K562 (cell line): Measurements from ENCODE around the gene TMEM260. TPM values are rescaled to one million over a fixed set of nuclear protein-coding genes. Genes with fewer than 3 reads are reported as not detected.

Experiments
- ATAC-seq: fragments of 200-7000 bp; cut with Tn5 transposase; 3 replicates; pipeline ENCODE4 v1.9.1; 2020; ENCODE audit warnings: moderate library complexity
- BruUV-seq: library from RNA; stranded (reverse); fragments of 400-500 nt; replicated peaks from 2 replicates; lab custom pipeline; 2021; lab: Mats Ljungman, UMichigan
- CTCF ChIA-PET: fragments of 300-600 bp; formaldehyde crosslinking; extraction: SDS; loops from one replicate; lab custom pipeline; 2021; ENCODE audit warnings: low intra/inter-chr PET ratio; lab: Yijun Ruan, JAX
- POLR2A ChIA-PET: fragments of 300-600, 350-650 bp; sonication (Branson Sonifier 250); formaldehyde crosslinking; extraction: SDS; loops from one replicate; lab custom pipeline; 2021; ENCODE audit warnings: antibody characterized with exemption, inconsistent platforms; lab: Yijun Ruan, JAX
- DNase-seq, 4 experiments: peaks; one replicate each; pipeline versions ENCODE4 v3.0.0 to v3.0.0-alpha.2; 2011 to 2018; ENCODE audit warnings: low spot score in 3 of 4, mixed read lengths in 3 of 4; ENCODE audit errors: extremely low read depth in 1 of 4
- FAIRE-seq: peaks from 2 replicates; lab custom pipeline; 2011; peaks lifted over from hg19 to GRCh38; lab: Jason Lieb, UNC
- H2AFZ ChIP-seq: 2 replicates; pipeline ENCODE4 v1.6.0; 2011; ENCODE audit warnings: low read depth, low read length, control low read depth, inconsistent platforms
- H3K27ac ChIP-seq: fragments of 200-600 bp; 3 replicates; pipeline ENCODE4 v1.8.0; 2011; ENCODE audit warnings: low read depth, mild to moderate bottlenecking, control low read depth, inconsistent platforms, low read length, moderate library complexity, mixed read lengths; ENCODE audit errors: extremely low read depth
- H3K27me3 ChIP-seq, 2 experiments: fragments of 300-600 bp in 1 of 2; 2 replicates in 1 of 2; 3 replicates in 1 of 2; pipeline versions ENCODE4 v1.6.0 to v1.8.0; 2011; ENCODE audit warnings: inconsistent platforms in 2 of 2, low read length in 2 of 2, mild to moderate bottlenecking in 1 of 2, mixed read lengths in 1 of 2, moderate library complexity in 1 of 2; ENCODE audit not compliant: control insufficient read depth in 2 of 2, insufficient read depth in 2 of 2
- H3K36me3 ChIP-seq: fragments of 300-600 bp; 3 replicates; pipeline ENCODE4 v1.8.0; 2011; ENCODE audit warnings: mild to moderate bottlenecking, low read length, inconsistent platforms; ENCODE audit not compliant: control insufficient read depth, insufficient read depth
- H3K4me1 ChIP-seq, 2 experiments: fragments of 200-600 bp in 1 of 2; replicated peaks in 1 of 2; 2 replicates in 1 of 2; 3 replicates in 1 of 2; pipeline versions ENCODE4 v1.5.1 to v1.8.0; 2011; ENCODE audit warnings: inconsistent platforms in 2 of 2, low read length in 2 of 2, mild to moderate bottlenecking in 1 of 2, mixed read lengths in 1 of 2, moderate library complexity in 1 of 2; ENCODE audit not compliant: control insufficient read depth in 2 of 2, insufficient read depth in 2 of 2
- H3K4me2 ChIP-seq: 2 replicates; pipeline ENCODE4 v1.6.1; 2011; ENCODE audit warnings: low read length, control low read depth, inconsistent platforms, mixed read lengths; ENCODE audit not compliant: insufficient read depth
- H3K4me3 ChIP-seq: fragments of 200-600 bp; sonication (generic), shearing (Covaris generic); 2 replicates; pipeline ENCODE4 v1.5.1; 2016; ENCODE audit warnings: control low read depth, inconsistent platforms
- H3K79me2 ChIP-seq: fragments of 200-600 bp; 3 replicates; pipeline ENCODE4 v1.8.0; 2011; ENCODE audit warnings: low read length, inconsistent platforms; ENCODE audit not compliant: control insufficient read depth, insufficient read depth
- H3K9ac ChIP-seq, 2 experiments: 2 replicates each; pipeline versions ENCODE4 v1.6.0 to v1.6.1; 2011; ENCODE audit warnings: low read depth in 2 of 2, low read length in 2 of 2, control low read depth in 1 of 2, inconsistent platforms in 1 of 2, mild to moderate bottlenecking in 1 of 2, mixed read lengths in 1 of 2; ENCODE audit not compliant: insufficient read depth in 1 of 2
- H3K9me1 ChIP-seq: one replicate; pipeline ENCODE4 v1.6.0; 2011; ENCODE audit warnings: inconsistent platforms, mild to moderate bottlenecking, low read length, moderate library complexity; ENCODE audit not compliant: control insufficient read depth, insufficient read depth
- H3K9me3 ChIP-seq: replicated peaks from 2 replicates; pipeline ENCODE4 v1.5.1; 2011; ENCODE audit warnings: low read depth, low read length, inconsistent platforms; ENCODE audit not compliant: control insufficient read depth, insufficient read depth
- H4K20me1 ChIP-seq: replicated peaks from 2 replicates; pipeline ENCODE4 v1.6.1; 2011; ENCODE audit warnings: low read length, inconsistent platforms, mixed read lengths; ENCODE audit not compliant: control insufficient read depth, insufficient read depth
- ADNP ChIP-seq: fragments of 200-800 bp; sonication (Bioruptor generic); IDR thresholded peaks from 2 replicates; pipeline ENCODE4 v1.6.1; 2016; ENCODE audit warnings: missing genetic modification characterization, missing compliant biosample characterization
- MEIS2 ChIP-seq: fragments of 450-650 bp; IDR thresholded peaks from 2 replicates; pipeline ENCODE4 v1.6.1; 2014; ENCODE audit warnings: mild to moderate bottlenecking; ENCODE audit not compliant: partially characterized antibody
- RNF2 ChIP-seq: sonication (generic); IDR thresholded peaks from 2 replicates; pipeline ENCODE4 v1.6.1; 2016
- WGBS: fragments of 100-300 bp; shearing (Covaris generic); methylation state at CpG from one replicate; pipeline ENCODE4 v1.1.6; 2016; ENCODE audit warnings: low coverage, mixed read lengths; ENCODE audit not compliant: insufficient coverage; ENCODE audit errors: missing lambda C conversion rate; 5-methylcytosine and 5-hydroxymethylcytosine counted together
- in situ Hi-C: fragments of 300-500 bp; cut with MboI; formaldehyde crosslinking; loops from 4 replicates; pipeline ENCODE4 v1.15.0; 2018; ENCODE audit warnings: inconsistent platforms, mixed read lengths
- intact Hi-C: fragments of 100-400 bp; cut with micrococcal nuclease; formaldehyde crosslinking; loops from 2 replicates; pipeline ENCODE4 v1.14.2; 2022
- polyA plus RNA-seq, 8 experiments: library from polyadenylated mRNA; depleted of rRNA in 4 of 8; stranded (reverse) in 5 of 8; unstranded in 3 of 8; fragments of >200 nt; fragmentation: Nextera tagmentation in 2 of 8; fragmentation: Illumina TruSeq in 1 of 8; extraction: Ambion mirVana in 2 of 8; extraction: Trizol in 1 of 8; gene quantifications; 2 replicates each; pipeline versions ENCODE4 v1.2.1 to v1.2.3, GENCODE V29; 2011 to 2014; ENCODE audit warnings: inconsistent platforms in 1 of 8, missing spikeins in 1 of 8
- total RNA-seq, 7 experiments: library from RNA; depleted of rRNA in 6 of 7; stranded (reverse); fragments of >200 nt in 6 of 7; fragmentation: Illumina TruSeq in 2 of 7; extraction: Trizol in 2 of 7; gene quantifications; 2 replicates each; pipeline versions ENCODE4 v1.2.1 to v1.2.3, GENCODE V29; 2011 to 2021; ENCODE audit warnings: low replicate concordance in 1 of 7
- TF ChIP-seq, protein P1 (sequence below): fragments of 200-800 bp; sonication (Bioruptor generic); IDR thresholded peaks from 2 replicates; pipeline ENCODE4 v1.6.1; 2016; ENCODE audit warnings: missing genetic modification characterization, missing compliant biosample characterization

The TMEM260 gene
- total and polyA plus RNA-seq, 9 of the 15 experiments (the other 6 are each of a cell fraction or from before 2014, with no cell fraction given): 2.2 to 9.4 (median 6.0) TPM

DNA sequence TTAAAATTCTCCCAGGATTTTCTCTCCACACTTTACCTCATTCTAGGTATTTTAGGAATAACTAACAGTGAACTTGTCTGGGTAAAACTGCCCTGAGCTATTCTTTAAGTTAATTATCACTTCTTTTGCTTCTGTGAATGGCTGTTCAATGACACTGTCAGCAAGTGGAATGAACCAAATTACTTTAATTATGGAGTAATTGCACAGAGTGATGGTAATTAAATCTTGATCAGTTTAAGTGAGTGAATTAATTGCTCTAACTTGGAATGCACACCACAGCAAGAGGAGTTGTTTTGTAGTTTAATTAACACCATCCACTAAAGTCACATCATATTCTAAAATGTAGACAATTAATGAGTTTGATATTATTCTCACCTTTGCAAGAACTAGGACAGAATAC, 36.2 kb upstream of the TMEM260 start:
- H3K4me2 ChIP-seq: no peak overlapping the region
- ChIA-PET POLR2A (no interaction called here), CTCF (no interaction called here)
- in situ Hi-C loops (no loop called here), intact Hi-C loops (no loop called here)
- H3K79me2 ChIP-seq: no peaks in the 10 kb centered on the region
- no peaks in the 10 kb centered on the region for H3K4me1 ChIP-seq
- H3K27me3 ChIP-seq: peaks cover 0 to 4% of the 10 kb centered on the region in 2 experiments; a peak in 2 of 5 replicates
- no peak overlapping the region for H3K9ac ChIP-seq
- no peaks in the 10 kb centered on the region for H3K36me3 ChIP-seq
- no TSS peak for BruUV-seq
- no peaks in the 10 kb centered on the region for H3K9me1 ChIP-seq
- ATAC-seq (no peak), FAIRE-seq (no peak), DNase-seq (no peak)
- H3K4me3 ChIP-seq: no peak overlapping the region
- no peaks in the 10 kb centered on the region for H4K20me1 ChIP-seq
- no peak for TF ChIP-seq MEIS2
- no peaks in the 10 kb centered on the region for H3K9me3 ChIP-seq
- no peak overlapping the region for H3K27ac ChIP-seq
- no peak overlapping the region for H2AFZ ChIP-seq

DNA sequence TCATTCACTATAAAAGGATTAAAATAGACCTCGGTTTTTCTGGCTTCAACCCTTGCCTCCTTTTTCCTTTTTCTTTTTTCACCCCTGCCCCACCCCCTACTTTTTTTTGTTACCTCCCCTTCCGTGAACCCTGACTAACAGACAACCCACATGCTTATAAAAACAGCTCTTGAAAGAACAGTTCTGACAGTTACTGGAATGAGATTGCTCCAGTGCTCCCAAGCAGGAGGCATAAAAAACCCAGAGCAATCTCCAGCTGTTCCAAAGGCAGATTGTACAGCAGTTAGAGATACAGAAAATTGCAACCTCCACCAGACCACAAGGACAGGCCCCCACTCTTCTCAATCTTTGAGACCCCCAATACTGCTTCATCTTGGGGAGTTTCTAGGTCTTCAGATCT, 29.9 kb upstream of the TMEM260 start:
- no peaks in the 10 kb centered on the region for H3K4me1 ChIP-seq
- H3K27me3 ChIP-seq: peaks cover 3 to 16% of the 10 kb centered on the region in 2 experiments; a peak in 2 of 5 replicates
- H4K20me1 ChIP-seq: no peaks in the 10 kb centered on the region
- H3K79me2 ChIP-seq: no peaks in the 10 kb centered on the region
- in situ Hi-C loops (loop anchor here (10.0 to 25.0 kb wide), 2 partner anchors 513 to 765 kb away; no protein-coding TSS in a partner anchor), intact Hi-C loops (no loop called here)
- no TSS peak for BruUV-seq
- ATAC-seq (no peak), FAIRE-seq (no peak), DNase-seq (no peak)
- no peak for TF ChIP-seq ADNP (tag)
- no peak for TF ChIP-seq RNF2
- TF ChIP-seq, protein P1, sequence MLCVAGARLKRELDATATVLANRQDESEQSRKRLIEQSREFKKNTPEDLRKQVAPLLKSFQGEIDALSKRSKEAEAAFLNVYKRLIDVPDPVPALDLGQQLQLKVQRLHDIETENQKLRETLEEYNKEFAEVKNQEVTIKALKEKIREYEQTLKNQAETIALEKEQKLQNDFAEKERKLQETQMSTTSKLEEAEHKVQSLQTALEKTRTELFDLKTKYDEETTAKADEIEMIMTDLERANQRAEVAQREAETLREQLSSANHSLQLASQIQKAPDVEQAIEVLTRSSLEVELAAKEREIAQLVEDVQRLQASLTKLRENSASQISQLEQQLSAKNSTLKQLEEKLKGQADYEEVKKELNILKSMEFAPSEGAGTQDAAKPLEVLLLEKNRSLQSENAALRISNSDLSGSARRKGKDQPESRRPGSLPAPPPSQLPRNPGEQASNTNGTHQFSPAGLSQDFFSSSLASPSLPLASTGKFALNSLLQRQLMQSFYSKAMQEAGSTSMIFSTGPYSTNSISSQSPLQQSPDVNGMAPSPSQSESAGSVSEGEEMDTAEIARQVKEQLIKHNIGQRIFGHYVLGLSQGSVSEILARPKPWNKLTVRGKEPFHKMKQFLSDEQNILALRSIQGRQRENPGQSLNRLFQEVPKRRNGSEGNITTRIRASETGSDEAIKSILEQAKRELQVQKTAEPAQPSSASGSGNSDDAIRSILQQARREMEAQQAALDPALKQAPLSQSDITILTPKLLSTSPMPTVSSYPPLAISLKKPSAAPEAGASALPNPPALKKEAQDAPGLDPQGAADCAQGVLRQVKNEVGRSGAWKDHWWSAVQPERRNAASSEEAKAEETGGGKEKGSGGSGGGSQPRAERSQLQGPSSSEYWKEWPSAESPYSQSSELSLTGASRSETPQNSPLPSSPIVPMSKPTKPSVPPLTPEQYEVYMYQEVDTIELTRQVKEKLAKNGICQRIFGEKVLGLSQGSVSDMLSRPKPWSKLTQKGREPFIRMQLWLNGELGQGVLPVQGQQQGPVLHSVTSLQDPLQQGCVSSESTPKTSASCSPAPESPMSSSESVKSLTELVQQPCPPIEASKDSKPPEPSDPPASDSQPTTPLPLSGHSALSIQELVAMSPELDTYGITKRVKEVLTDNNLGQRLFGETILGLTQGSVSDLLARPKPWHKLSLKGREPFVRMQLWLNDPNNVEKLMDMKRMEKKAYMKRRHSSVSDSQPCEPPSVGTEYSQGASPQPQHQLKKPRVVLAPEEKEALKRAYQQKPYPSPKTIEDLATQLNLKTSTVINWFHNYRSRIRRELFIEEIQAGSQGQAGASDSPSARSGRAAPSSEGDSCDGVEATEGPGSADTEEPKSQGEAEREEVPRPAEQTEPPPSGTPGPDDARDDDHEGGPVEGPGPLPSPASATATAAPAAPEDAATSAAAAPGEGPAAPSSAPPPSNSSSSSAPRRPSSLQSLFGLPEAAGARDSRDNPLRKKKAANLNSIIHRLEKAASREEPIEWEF (CRISPR knock-in tag): no peak
- H3K4me3 ChIP-seq: no peak overlapping the region
- no peak overlapping the region for H3K27ac ChIP-seq
- no peaks in the 10 kb centered on the region for H3K36me3 ChIP-seq
- no peak overlapping the region for H3K4me2 ChIP-seq
- no peaks in the 10 kb centered on the region for H3K9me1 ChIP-seq
- ChIA-PET CTCF (no interaction called here), POLR2A (no interaction called here)
- H2AFZ ChIP-seq: no peak overlapping the region
- no peaks in the 10 kb centered on the region for H3K9me3 ChIP-seq
- no peak overlapping the region for H3K9ac ChIP-seq
- WGBS: 0% methylated on average over 1 of the region's 2 CpGs
